ENCODE results near the gene AZI2. TPM values are rescaled to one million over a fixed set of nuclear protein-coding genes. Genes with fewer than 3 reads are reported as not detected.

Gene AZI2
- total RNA-seq, 1 donor from 2014 or later = 15.3 TPM

GRCh38 chr3:28320981-28321380, 27.6 kb downstream of the AZI2 start:
- intact Hi-C loops (cut with DNase I) = no loop called here
- DNase-seq (ENCODE audit: low spot score in 2 of 2) = no peak

GRCh38 chr3:28317438-28318022, 31.1 kb downstream of the AZI2 start:
- intact Hi-C loops (cut with DNase I) = no loop called here

More at GRCh38 chr3:28320981-28321380, 27.6 kb downstream of the AZI2 start:
- Histone ChIP-seq H3K36me3 (peaks cover 8 to 35% of the 10 kb centered on the region in 2 donors), H3K27me3 (no peaks in the 10 kb centered on the region), H3K9me3 (no peaks in the 10 kb centered on the region), H3K27ac (no peak overlapping the region), H3K4me3 (no peak overlapping the region), H3K4me1 (no peaks in the 10 kb centered on the region)
- no peak for TF ChIP-seq CTCF (IDR thresholded peaks at IDR 0.05)

GRCh38 chr3:28316226-28316625, 32.4 kb downstream of the AZI2 start:
- intact Hi-C loops (cut with DNase I) = no loop called here

More at GRCh38 chr3:28317438-28318022, 31.1 kb downstream of the AZI2 start:
- Histone ChIP-seq H3K36me3 (peaks cover 0 to 15% of the 10 kb centered on the region in 2 donors), H3K9me3 (no peaks in the 10 kb centered on the region), H3K27me3 (no peaks in the 10 kb centered on the region), H3K4me1 (no peaks in the 10 kb centered on the region), H3K4me3 (no peak overlapping the region), H3K27ac (no peak overlapping the region)
- TF ChIP-seq CTCF (IDR thresholded peaks at IDR 0.05) = peak; percentile 20 to 60 (median 36)
- no peak for DNase-seq (ENCODE audit: low spot score in 2 of 2)

GRCh38 chr3:28315711-28316110, 32.9 kb downstream of the AZI2 start:
- H3K9me3 ChIP-seq = no peaks in the 10 kb centered on the region
- no peak for TF ChIP-seq CTCF (IDR thresholded peaks at IDR 0.05)
- H3K27me3 ChIP-seq = no peaks in the 10 kb centered on the region
- no peaks in the 10 kb centered on the region for H3K4me1 ChIP-seq
- intact Hi-C loops (cut with DNase I) = no loop called here
- H3K27ac ChIP-seq = no peak overlapping the region
- H3K36me3 ChIP-seq = peaks cover 0 to 15% of the 10 kb centered on the region in 2 donors
- DNase-seq (ENCODE audit: low spot score in 2 of 2) = no peak
- no peak overlapping the region for H3K4me3 ChIP-seq

More at GRCh38 chr3:28316226-28316625, 32.4 kb downstream of the AZI2 start:
- H3K4me3 ChIP-seq = no peak overlapping the region
- peaks cover 0 to 15% of the 10 kb centered on the region in 2 donors for H3K36me3 ChIP-seq
- no peaks in the 10 kb centered on the region for H3K27me3 ChIP-seq
- TF ChIP-seq CTCF (IDR thresholded peaks at IDR 0.05) = no peak
- H3K27ac ChIP-seq = no peak overlapping the region
- H3K9me3 ChIP-seq = no peaks in the 10 kb centered on the region
- no peak for DNase-seq (ENCODE audit: low spot score in 2 of 2)
- H3K4me1 ChIP-seq = no peaks in the 10 kb centered on the region

- no peak for DNase-seq (ENCODE audit: low spot score in 2 of 2)
- Histone ChIP-seq H3K9me3 (no peaks in the 10 kb centered on the region), H3K4me3 (no peak overlapping the region), H3K27ac (no peak overlapping the region), H3K27me3 (no peaks in the 10 kb centered on the region), H3K4me1 (no peaks in the 10 kb centered on the region), H3K36me3 (no peaks in the 10 kb centered on the region)
- intact Hi-C loops (cut with DNase I) = no loop called here
- TF ChIP-seq CTCF (IDR thresholded peaks at IDR 0.05) = no peak
Observed at GRCh38 chr3:28308196-28308595, 40.4 kb downstream of the AZI2 start.

- Histone ChIP-seq H3K9me3 (no peaks in the 10 kb centered on the region), H3K36me3 (no peaks in the 10 kb centered on the region), H3K27ac (no peak overlapping the region), H3K4me3 (no peak overlapping the region), H3K27me3 (no peaks in the 10 kb centered on the region), H3K4me1 (no peaks in the 10 kb centered on the region)
- DNase-seq (ENCODE audit: low spot score in 2 of 2) = no peak
- TF ChIP-seq CTCF (IDR thresholded peaks at IDR 0.05) = no peak
- intact Hi-C loops (cut with DNase I) = no loop called here
Observed at GRCh38 chr3:28301688-28302087, 46.9 kb downstream of the AZI2 start.

Data from ascending aorta (tissue), 2 donors.